DOHH2 (cell line): ENCODE data around the gene STARD8.

Source experiments
- CTCF ChIP-seq: fragments of 200-600 bp; sonication (generic); IDR thresholded peaks from one replicate; pipeline ENCODE4 v1.5.1; 2014; ENCODE audit warnings: antibody characterized with exemption, mild to moderate bottlenecking, low read depth, low read length; ENCODE audit not compliant: poor library complexity, severe bottlenecking
- EZH2phosphoT487 ChIP-seq: fragments of 200-600 bp; sonication (generic); IDR thresholded peaks from 2 replicates; pipeline ENCODE4 v1.6.1; 2017; ENCODE audit warnings: borderline replicate concordance, mild to moderate bottlenecking, antibody characterized with exemption, low read length, moderate library complexity, mixed read lengths

GRCh38 chrX:68763481-68763880 lies 116.0 kb downstream of the STARD8 start:
- TF ChIP-seq CTCF (no peak), EZH2phosphoT487 (no peak)
